Ectodermal cell (in vitro differentiated cells): ENCODE results near the gene OR52K1.

Experiments
- H3K27ac ChIP-seq: 2 replicates; pipeline ENCODE4 v1.7.0; 2013; ENCODE audit warnings: mild to moderate bottlenecking, low read depth, low read length; ENCODE audit not compliant: insufficient read depth, poor library complexity, severe bottlenecking
- H3K27me3 ChIP-seq: 2 replicates; pipeline ENCODE4 v1.7.0; 2013; ENCODE audit warnings: mild to moderate bottlenecking, low read length; ENCODE audit not compliant: insufficient read depth, control insufficient read depth, poor library complexity, severe bottlenecking
- H3K36me3 ChIP-seq: one replicate; pipeline ENCODE4 v1.7.0; 2013; ENCODE audit warnings: low read length; ENCODE audit not compliant: control insufficient read depth, insufficient read depth
- H3K4me1 ChIP-seq: one replicate; pipeline ENCODE4 v1.7.0; 2013; ENCODE audit warnings: low read length; ENCODE audit not compliant: control insufficient read depth, insufficient read depth
- H3K4me3 ChIP-seq: 2 replicates; pipeline ENCODE4 v1.7.0; 2013; ENCODE audit warnings: low read depth, low read length, control low read depth; ENCODE audit not compliant: insufficient read depth
- H3K9me3 ChIP-seq: 2 replicates; pipeline ENCODE4 v1.7.0; 2013; ENCODE audit warnings: mild to moderate bottlenecking, low read length, moderate library complexity; ENCODE audit not compliant: control insufficient read depth
- WGBS, 2 experiments: methylation state at CpG; one replicate each; pipeline ENCODE4 v1.1.7; 2013; ENCODE audit warnings: missing lambda C conversion rate in 2 of 2; 5-methylcytosine and 5-hydroxymethylcytosine counted together

Gene OR52K1

GRCh38 chr11:4460151-4460550 lies 22.3 kb upstream of the OR52K1 start:
- H3K4me1 ChIP-seq, result no peaks in the 10 kb centered on the region
- no peaks in the 10 kb centered on the region for H3K27me3 ChIP-seq
- WGBS, 2 experiments, result 93 to 100% methylated on average over 4 of the region's 4 CpGs
- no peaks in the 10 kb centered on the region for H3K36me3 ChIP-seq
- no peak overlapping the region for H3K27ac ChIP-seq
- H3K4me3 ChIP-seq, result no peak overlapping the region
- H3K9me3 ChIP-seq, result no peaks in the 10 kb centered on the region

- Histone ChIP-seq H3K27ac (no peak overlapping the region), H3K4me3 (no peak overlapping the region), H3K36me3 (no peaks in the 10 kb centered on the region), H3K9me3 (no peaks in the 10 kb centered on the region), H3K27me3 (no peaks in the 10 kb centered on the region), H3K4me1 (no peaks in the 10 kb centered on the region)
- WGBS, 2 experiments, result 97% methylated on average over 5 of the region's 5 CpGs
These were observed 18.0 kb upstream of the OR52K1 start for GRCh38 chr11:4464216-4465159.

GRCh38 chr11:4465407-4465806 lies 17.0 kb upstream of the OR52K1 start:
- H3K4me3 ChIP-seq, result no peak overlapping the region

GRCh38 chr11:4466131-4466870 lies 16.1 kb upstream of the OR52K1 start:
- Histone ChIP-seq H3K27ac (no peak overlapping the region), H3K27me3 (no peaks in the 10 kb centered on the region), H3K36me3 (no peaks in the 10 kb centered on the region), H3K9me3 (no peaks in the 10 kb centered on the region), H3K4me3 (no peak overlapping the region), H3K4me1 (no peaks in the 10 kb centered on the region)
- WGBS, 2 experiments, result 57 to 58% methylated on average over 5 of the region's 5 CpGs

More at GRCh38 chr11:4465407-4465806, 17.0 kb upstream of the OR52K1 start:
- Histone ChIP-seq H3K9me3 (no peaks in the 10 kb centered on the region), H3K27me3 (no peaks in the 10 kb centered on the region), H3K36me3 (no peaks in the 10 kb centered on the region), H3K4me1 (no peaks in the 10 kb centered on the region), H3K27ac (no peak overlapping the region)
- WGBS, 2 experiments, result 90 to 92% methylated on average over 1 of the region's 1 CpG

GRCh38 chr11:4466871-4467442 lies 15.5 kb upstream of the OR52K1 start:
- no peak overlapping the region for H3K27ac ChIP-seq

DNA sequence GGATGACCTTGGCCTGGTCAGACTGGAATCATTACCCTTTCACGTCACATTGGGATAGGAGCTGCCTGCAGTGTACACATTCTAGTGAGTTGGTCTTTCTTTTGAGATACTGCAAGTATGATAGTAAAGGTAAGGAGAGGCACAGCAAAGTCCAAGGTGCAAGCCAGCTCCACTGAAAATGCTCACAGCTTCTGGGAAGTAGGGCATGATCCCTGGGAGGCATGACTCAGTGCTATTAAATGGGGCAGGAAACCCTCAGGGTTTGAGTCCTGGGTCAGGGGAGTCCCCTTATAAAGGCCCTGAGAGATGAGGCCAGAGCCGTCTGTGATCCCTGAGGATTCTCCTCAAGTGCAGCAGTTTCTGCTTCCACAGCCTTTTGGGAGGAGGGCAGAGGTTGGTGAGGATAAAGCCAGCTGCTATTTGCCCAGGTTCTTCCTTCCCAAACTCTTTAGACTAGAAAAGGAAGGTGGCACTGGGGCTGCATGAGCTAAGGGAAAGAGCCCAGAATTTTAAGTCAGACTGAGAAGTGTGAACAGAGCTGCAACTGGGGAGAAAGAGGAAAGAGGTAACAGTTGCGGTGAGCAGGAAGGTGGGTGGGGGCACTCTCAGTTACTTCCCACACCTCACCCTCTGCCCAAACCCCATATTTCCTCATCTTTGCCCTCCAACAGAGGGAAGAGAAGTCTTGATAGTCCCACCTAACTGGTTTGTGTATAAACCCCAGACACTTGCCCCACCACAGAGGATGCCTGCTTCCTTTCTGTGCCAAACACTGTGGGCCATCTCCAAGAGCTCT lies 14.4 kb upstream of the OR52K1 start:
- H3K4me1 ChIP-seq, result no peaks in the 10 kb centered on the region
- 90 to 91% methylated on average over 2 to 3 of the region's 3 CpGs for WGBS, 2 experiments
- no peak overlapping the region for H3K4me3 ChIP-seq
- no peaks in the 10 kb centered on the region for H3K36me3 ChIP-seq
- no peaks in the 10 kb centered on the region for H3K9me3 ChIP-seq
- H3K27me3 ChIP-seq, result no peaks in the 10 kb centered on the region
- no peak overlapping the region for H3K27ac ChIP-seq

More at GRCh38 chr11:4466871-4467442, 15.5 kb upstream of the OR52K1 start:
- Histone ChIP-seq H3K4me1 (no peaks in the 10 kb centered on the region), H3K9me3 (no peaks in the 10 kb centered on the region), H3K36me3 (no peaks in the 10 kb centered on the region), H3K4me3 (no peak overlapping the region), H3K27me3 (no peaks in the 10 kb centered on the region)

DNA sequence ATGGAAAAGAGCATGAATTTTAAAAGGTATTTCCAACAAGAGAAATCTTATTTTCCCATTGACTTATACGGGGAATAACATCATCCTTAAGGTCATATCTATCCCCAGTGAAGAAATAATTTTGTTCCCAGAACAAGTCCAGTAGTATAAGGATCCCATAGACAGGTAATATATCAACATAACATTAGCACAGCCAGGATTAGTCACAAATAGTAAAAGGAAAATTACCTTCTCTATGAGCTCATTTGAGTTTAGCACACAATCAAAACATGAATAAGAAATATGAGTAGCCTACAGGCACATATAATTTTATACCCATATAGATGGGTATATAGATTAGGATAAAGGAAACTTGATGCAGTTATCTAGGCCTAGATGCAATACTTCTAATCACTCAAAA lies 2.8 kb upstream of the OR52K1 start:
- Histone ChIP-seq H3K27me3 (no peaks in the 10 kb centered on the region), H3K4me3 (no peak overlapping the region), H3K36me3 (no peaks in the 10 kb centered on the region), H3K9me3 (no peaks in the 10 kb centered on the region), H3K4me1 (no peaks in the 10 kb centered on the region), H3K27ac (no peak overlapping the region)
- WGBS, 2 experiments, result 86 to 92% methylated on average over 1 of the region's 1 CpG

DNA sequence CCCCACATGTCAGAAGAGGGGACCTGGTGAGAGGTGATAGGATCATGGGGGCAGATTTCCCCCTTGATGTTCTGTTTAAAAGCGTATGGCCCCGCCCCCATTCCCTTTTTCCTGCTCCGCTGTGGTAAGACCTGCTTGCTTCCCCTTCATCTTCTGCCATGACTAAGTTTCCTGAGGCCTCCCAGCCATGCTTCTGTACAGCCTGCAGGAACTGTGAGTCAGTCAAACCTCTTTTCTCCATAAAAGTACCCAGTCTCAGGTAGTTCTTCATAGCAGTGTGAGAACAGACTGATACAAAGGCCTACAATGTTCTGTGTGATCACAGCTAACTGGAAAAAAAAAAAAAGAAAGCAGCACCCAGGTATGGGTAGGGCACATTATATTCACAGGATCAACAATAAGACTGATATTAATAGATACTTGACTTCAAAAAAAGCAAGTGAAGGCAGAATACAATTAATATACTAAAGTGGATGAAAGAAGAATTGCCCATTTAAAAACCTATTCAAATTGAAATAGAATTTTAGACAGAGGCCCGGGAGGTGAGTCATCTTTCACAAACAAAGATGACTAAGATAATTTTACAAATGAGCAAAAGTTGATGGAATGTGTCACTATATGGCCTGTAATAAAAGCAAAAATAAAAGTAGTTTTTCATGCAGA lies 1.7 kb upstream of the OR52K1 start:
- H3K4me1 ChIP-seq, result no peaks in the 10 kb centered on the region
- no peak overlapping the region for H3K27ac ChIP-seq
- no peaks in the 10 kb centered on the region for H3K9me3 ChIP-seq
- no peaks in the 10 kb centered on the region for H3K27me3 ChIP-seq
- no peak overlapping the region for H3K4me3 ChIP-seq
- no peaks in the 10 kb centered on the region for H3K36me3 ChIP-seq
- 87 to 92% methylated on average over 4 of the region's 4 CpGs for WGBS, 2 experiments

- Histone ChIP-seq H3K9me3 (no peaks in the 10 kb centered on the region), H3K36me3 (no peaks in the 10 kb centered on the region), H3K27ac (no peak overlapping the region), H3K27me3 (no peaks in the 10 kb centered on the region), H3K4me1 (no peaks in the 10 kb centered on the region), H3K4me3 (no peak overlapping the region)
These were observed 1.2 kb upstream of the OR52K1 start for GRCh38 chr11:4481240-4481582.
